ENCODE data around the gene DGCR2.

- TF ChIP-seq, protein P1, sequence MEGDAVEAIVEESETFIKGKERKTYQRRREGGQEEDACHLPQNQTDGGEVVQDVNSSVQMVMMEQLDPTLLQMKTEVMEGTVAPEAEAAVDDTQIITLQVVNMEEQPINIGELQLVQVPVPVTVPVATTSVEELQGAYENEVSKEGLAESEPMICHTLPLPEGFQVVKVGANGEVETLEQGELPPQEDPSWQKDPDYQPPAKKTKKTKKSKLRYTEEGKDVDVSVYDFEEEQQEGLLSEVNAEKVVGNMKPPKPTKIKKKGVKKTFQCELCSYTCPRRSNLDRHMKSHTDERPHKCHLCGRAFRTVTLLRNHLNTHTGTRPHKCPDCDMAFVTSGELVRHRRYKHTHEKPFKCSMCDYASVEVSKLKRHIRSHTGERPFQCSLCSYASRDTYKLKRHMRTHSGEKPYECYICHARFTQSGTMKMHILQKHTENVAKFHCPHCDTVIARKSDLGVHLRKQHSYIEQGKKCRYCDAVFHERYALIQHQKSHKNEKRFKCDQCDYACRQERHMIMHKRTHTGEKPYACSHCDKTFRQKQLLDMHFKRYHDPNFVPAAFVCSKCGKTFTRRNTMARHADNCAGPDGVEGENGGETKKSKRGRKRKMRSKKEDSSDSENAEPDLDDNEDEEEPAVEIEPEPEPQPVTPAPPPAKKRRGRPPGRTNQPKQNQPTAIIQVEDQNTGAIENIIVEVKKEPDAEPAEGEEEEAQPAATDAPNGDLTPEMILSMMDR (conservative IDR thresholded peaks at IDR 0.05; ENCODE audit: low read depth, low read length), result no peak
- no peak for TF ChIP-seq EZH2 (IDR thresholded peaks at IDR 0.05; ENCODE audit: borderline replicate concordance, low read depth, low read length, poor library complexity, severe bottlenecking)
Observed at GRCh38 chr22:19063581-19064353, 58.4 kb downstream of the DGCR2 start.
